SK-N-SH (cell line): ENCODE results near the gene GNB2. TPM values are rescaled to one million over a fixed set of nuclear protein-coding genes. Genes with fewer than 3 reads are reported as not detected.

Source experiments
- CTCF ChIA-PET: fragments of 300-600, 350-600 bp; formaldehyde crosslinking; extraction: SDS; loops from one replicate; lab custom pipeline; 2021; lab: Yijun Ruan, JAX
- POLR2A ChIA-PET: fragments of 350-600 bp; sonication (Branson Sonifier 250); formaldehyde crosslinking; extraction: SDS; loops from one replicate; lab custom pipeline; 2020; ENCODE audit warnings: antibody characterized with exemption, inconsistent platforms; lab: Yijun Ruan, JAX
- DNase-seq: peaks from one replicate; pipeline ENCODE4 v3.0.0; 2012
- H2AFZ ChIP-seq: fragments of 200-600 bp; sonication (generic); 2 replicates; pipeline ENCODE4 v1.8.1; 2016; ENCODE audit warnings: antibody characterized with exemption, mild to moderate bottlenecking, low read depth
- H3F3A ChIP-seq: fragments of 200-600 bp; sonication (generic); replicated peaks from 2 replicates; pipeline ENCODE3; 2016; ENCODE audit warnings: antibody characterized with exemption, mild to moderate bottlenecking; ENCODE audit not compliant: insufficient read depth
- H3K27ac ChIP-seq, 2 experiments: fragments of 200-500 bp in 1 of 2; fragments of 200-600 bp in 1 of 2; sonication (Bioruptor generic) in 1 of 2; sonication (generic), shearing (Covaris generic) in 1 of 2; 2 replicates each; pipeline versions ENCODE4 v1.5.1 to v1.6.1; 2014 to 2016; ENCODE audit warnings: low read depth in 2 of 2, inconsistent platforms in 1 of 2, low read length in 1 of 2, mild to moderate bottlenecking in 1 of 2, mixed read lengths in 1 of 2
- H3K27me3 ChIP-seq: fragments of 200-600 bp; sonication (generic), shearing (Covaris generic); 2 replicates; pipeline ENCODE4 v1.6.1; 2016; ENCODE audit warnings: mixed run types; ENCODE audit not compliant: insufficient read depth
- H3K36me3 ChIP-seq, 2 experiments: fragments of 200-500 bp in 1 of 2; fragments of 200-600 bp in 1 of 2; sonication (Bioruptor generic) in 1 of 2; sonication (generic) in 1 of 2; replicated peaks in 1 of 2; 2 replicates each; pipeline versions ENCODE3 to v1.5.1; 2014 to 2016; ENCODE audit warnings: low read length in 1 of 2, mild to moderate bottlenecking in 1 of 2; ENCODE audit not compliant: insufficient read depth in 2 of 2, control insufficient read depth in 1 of 2
- H3K4me1 ChIP-seq, 2 experiments: fragments of 200-500 bp in 1 of 2; fragments of 200-600 bp in 1 of 2; sonication (Bioruptor generic) in 1 of 2; sonication (generic), shearing (Covaris generic) in 1 of 2; 2 replicates each; pipeline versions ENCODE4 v1.5.1 to v1.6.1; 2014 to 2016; ENCODE audit warnings: low read depth in 1 of 2, low read length in 1 of 2, mixed run types in 1 of 2; ENCODE audit not compliant: insufficient read depth in 2 of 2, control insufficient read depth in 1 of 2
- H3K4me2 ChIP-seq: fragments of 200-600 bp; sonication (generic), shearing (Covaris generic); 2 replicates; pipeline ENCODE4 v1.6.1; 2017; ENCODE audit warnings: mixed run types
- H3K4me3 ChIP-seq, 2 experiments: fragments of 200-500 bp in 1 of 2; fragments of 200-600 bp in 1 of 2; sonication (Bioruptor generic) in 1 of 2; sonication (generic), shearing (Covaris generic) in 1 of 2; 2 replicates each; pipeline versions ENCODE4 v1.5.1 to v1.8.1; 2014 to 2016; ENCODE audit warnings: low read depth in 2 of 2, inconsistent platforms in 1 of 2, low read length in 1 of 2, mild to moderate bottlenecking in 1 of 2, mixed read lengths in 1 of 2, moderate library complexity in 1 of 2
- H3K79me2 ChIP-seq: fragments of 200-600 bp; sonication (generic); 2 replicates; pipeline ENCODE4 v1.8.1; 2017; ENCODE audit warnings: mild to moderate bottlenecking; ENCODE audit not compliant: insufficient read depth
- H3K9ac ChIP-seq: fragments of 200-600 bp; sonication (generic); 2 replicates; pipeline ENCODE4 v1.6.1; 2017; ENCODE audit warnings: mixed run types
- H3K9me2 ChIP-seq: fragments of 200-600 bp; sonication (generic); 2 replicates; pipeline ENCODE4 v1.6.1; 2017; ENCODE audit warnings: mixed run types
- H3K9me3 ChIP-seq: fragments of 200-600 bp; sonication (generic); 2 replicates; pipeline ENCODE4 v1.6.1; 2017; ENCODE audit warnings: mixed run types, mild to moderate bottlenecking, moderate library complexity
- H4K20me1 ChIP-seq: fragments of 200-600 bp; sonication (generic); 2 replicates; pipeline ENCODE4 v1.6.1; 2017; ENCODE audit warnings: mild to moderate bottlenecking, mixed run types; ENCODE audit not compliant: insufficient read depth
- ELF1 ChIP-seq: IDR thresholded peaks from 2 replicates; pipeline ENCODE4 v1.4.0; 2012
- EZH2phosphoT487 ChIP-seq: fragments of 200-600 bp; sonication (generic); IDR thresholded peaks from 2 replicates; pipeline ENCODE4 v1.6.1; 2017; ENCODE audit warnings: low read depth, mixed run types, mild to moderate bottlenecking, antibody characterized with exemption, moderate library complexity, borderline replicate concordance
- FOXJ3 ChIP-seq: sonication (generic); formaldehyde crosslinking; IDR thresholded peaks from 2 replicates; pipeline ENCODE4 v1.5.1; 2020; ENCODE audit warnings: mild to moderate bottlenecking, missing genetic modification reagents
- GABPA ChIP-seq: IDR thresholded peaks from 2 replicates; pipeline ENCODE4 v1.4.0; 2012; ENCODE audit warnings: low read depth, mild to moderate bottlenecking
- IRF3 ChIP-seq: fragments of 150-350 bp; IDR thresholded peaks from 2 replicates; pipeline ENCODE4 v1.6.1; 2016; ENCODE audit warnings: mild to moderate bottlenecking, low read depth, low read length
- JUND ChIP-seq: IDR thresholded peaks from 2 replicates; pipeline ENCODE4 v1.4.0; 2012
- MEF2A ChIP-seq: IDR thresholded peaks from 2 replicates; pipeline ENCODE4 v1.4.0; 2012; ENCODE audit warnings: low read depth, borderline replicate concordance
- PBX3 ChIP-seq: IDR thresholded peaks from 2 replicates; pipeline ENCODE4; 2012
- RCOR1 ChIP-seq: fragments of 150-350 bp; IDR thresholded peaks from 2 replicates; pipeline ENCODE4 v1.6.1; 2017; ENCODE audit warnings: antibody characterized with exemption, low read length
- SMC3 ChIP-seq: IDR thresholded peaks from 2 replicates; pipeline ENCODE4 v1.6.1; 2012; ENCODE audit warnings: low read depth, low read length, improper control_type of control experiment
- YY1 ChIP-seq: IDR thresholded peaks from 2 replicates; pipeline ENCODE4 v1.4.0; 2012; ENCODE audit warnings: low read depth, mild to moderate bottlenecking
- WGBS: methylation state at CpG from one replicate; pipeline ENCODE4 v1.1.6; 2017; ENCODE audit warnings: low lambda C conversion rate; 5-methylcytosine and 5-hydroxymethylcytosine counted together
- polyA plus RNA-seq, 3 experiments: library from polyadenylated mRNA; depleted of rRNA; stranded (reverse); fragments of >200 nt; gene quantifications; 2 replicates each; pipeline ENCODE4 v1.2.3, GENCODE V29; 2012
- TF ChIP-seq, protein P1 (sequence below): IDR thresholded peaks from 2 replicates; pipeline ENCODE4 v1.4.0; 2012; ENCODE audit warnings: low read depth
- TF ChIP-seq, protein P2 (sequence below): fragments of 200-600 bp; sonication (generic); IDR thresholded peaks from 2 replicates; pipeline ENCODE4 v1.6.1; 2017; ENCODE audit warnings: antibody characterized with exemption, mild to moderate bottlenecking, moderate library complexity

Gene GNB2
- polyA plus RNA-seq, 1 of the 3 experiments (the other 2 are of a cell fraction), result 398 TPM

GRCh38 chr7:100710452-100710851, 36.9 kb downstream of the GNB2 start:
- Histone ChIP-seq H3F3A (peaks cover 2% of the 10 kb centered on the region), H2AFZ (no peak overlapping the region), H3K27me3 (no peaks in the 10 kb centered on the region), H3K9me2 (no peaks in the 10 kb centered on the region), H3K4me2 (no peak overlapping the region), H3K9me3 (no peaks in the 10 kb centered on the region), H3K4me3 (no peak overlapping the region), H3K4me1 (peaks cover 6 to 10% of the 10 kb centered on the region in 2 experiments; a peak in 2 of 4 replicates), H4K20me1 (no peaks in the 10 kb centered on the region; the same call in 1 of the 2 replicates), H3K36me3 (peaks cover 0 to 14% of the 10 kb centered on the region in 2 experiments), H3K27ac (no peak overlapping the region), H3K79me2 (peaks cover 25% of the 10 kb centered on the region), H3K9ac (no peak overlapping the region)
- TF ChIP-seq SMC3 (no peak), PBX3 (no peak), YY1 (no peak), ELF1 (no peak), RCOR1 (no peak), FOXJ3 (CRISPR knock-in tag) (no peak), GABPA (no peak), IRF3 (no peak), EZH2phosphoT487 (no peak)
- TF ChIP-seq, protein P1, sequence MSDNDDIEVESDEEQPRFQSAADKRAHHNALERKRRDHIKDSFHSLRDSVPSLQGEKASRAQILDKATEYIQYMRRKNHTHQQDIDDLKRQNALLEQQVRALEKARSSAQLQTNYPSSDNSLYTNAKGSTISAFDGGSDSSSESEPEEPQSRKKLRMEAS, result no peak
- TF ChIP-seq, protein P2, sequence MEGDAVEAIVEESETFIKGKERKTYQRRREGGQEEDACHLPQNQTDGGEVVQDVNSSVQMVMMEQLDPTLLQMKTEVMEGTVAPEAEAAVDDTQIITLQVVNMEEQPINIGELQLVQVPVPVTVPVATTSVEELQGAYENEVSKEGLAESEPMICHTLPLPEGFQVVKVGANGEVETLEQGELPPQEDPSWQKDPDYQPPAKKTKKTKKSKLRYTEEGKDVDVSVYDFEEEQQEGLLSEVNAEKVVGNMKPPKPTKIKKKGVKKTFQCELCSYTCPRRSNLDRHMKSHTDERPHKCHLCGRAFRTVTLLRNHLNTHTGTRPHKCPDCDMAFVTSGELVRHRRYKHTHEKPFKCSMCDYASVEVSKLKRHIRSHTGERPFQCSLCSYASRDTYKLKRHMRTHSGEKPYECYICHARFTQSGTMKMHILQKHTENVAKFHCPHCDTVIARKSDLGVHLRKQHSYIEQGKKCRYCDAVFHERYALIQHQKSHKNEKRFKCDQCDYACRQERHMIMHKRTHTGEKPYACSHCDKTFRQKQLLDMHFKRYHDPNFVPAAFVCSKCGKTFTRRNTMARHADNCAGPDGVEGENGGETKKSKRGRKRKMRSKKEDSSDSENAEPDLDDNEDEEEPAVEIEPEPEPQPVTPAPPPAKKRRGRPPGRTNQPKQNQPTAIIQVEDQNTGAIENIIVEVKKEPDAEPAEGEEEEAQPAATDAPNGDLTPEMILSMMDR, result no peak
- no peak for DNase-seq
- WGBS, result 91% methylated on average over 4 of the region's 4 CpGs
- ChIA-PET CTCF (interaction anchor here (0.8 to 17.6 kb wide), 5 partner anchors 14 to 141 kb away, joined by 3 to 344 read pairs (median 4); partner anchors contain the start of genes EPHB4, EPO and SLC12A9), POLR2A (no interaction called here)

- Histone ChIP-seq H3K27ac (no peak overlapping the region), H3K9me3 (no peaks in the 10 kb centered on the region), H3K4me1 (peaks cover 6 to 10% of the 10 kb centered on the region in 2 experiments; a peak in 2 of 4 replicates), H3K4me2 (no peak overlapping the region), H3F3A (no peaks in the 10 kb centered on the region), H3K4me3 (no peak overlapping the region), H3K9me2 (no peaks in the 10 kb centered on the region), H3K9ac (no peak overlapping the region), H3K27me3 (no peaks in the 10 kb centered on the region), H3K36me3 (peaks cover 0 to 14% of the 10 kb centered on the region in 2 experiments), H2AFZ (no peak overlapping the region), H3K79me2 (peaks cover 21% of the 10 kb centered on the region), H4K20me1 (no peaks in the 10 kb centered on the region; the same call in 1 of the 2 replicates)
- DNase-seq, result no peak
- ChIA-PET POLR2A (no interaction called here), CTCF (interaction anchor here (0.8 to 17.6 kb wide), 6 partner anchors 13 to 140 kb away, joined by 3 to 344 read pairs (median 4); partner anchors contain the start of genes EPO, MOSPD3 and SLC12A9)
- TF ChIP-seq MEF2A (no peak), JUND (no peak)
- WGBS, result 94% methylated on average over 10 of the region's 11 CpGs
These were observed 37.8 kb downstream of the GNB2 start for GRCh38 chr7:100711369-100711768.
